OCI-LY1 (cell line): Measurements from ENCODE around the gene TINAGL1.

ENCODE experiments used
- CTCF ChIP-seq: fragments of 200-600 bp; sonication (generic), shearing (Covaris generic); IDR thresholded peaks from 2 replicates; pipeline ENCODE4 v1.5.1; 2017; ENCODE audit warnings: mild to moderate bottlenecking, antibody characterized with exemption, low read length, moderate library complexity, mixed read lengths
- EZH2 ChIP-seq: fragments of 200-600 bp; sonication (generic), shearing (Covaris generic); IDR thresholded peaks from 2 replicates; pipeline ENCODE4 v1.8.0; 2017; ENCODE audit warnings: borderline replicate concordance, mixed run types, mild to moderate bottlenecking, antibody characterized with exemption, low read length, moderate library complexity, mixed read lengths

DNA sequence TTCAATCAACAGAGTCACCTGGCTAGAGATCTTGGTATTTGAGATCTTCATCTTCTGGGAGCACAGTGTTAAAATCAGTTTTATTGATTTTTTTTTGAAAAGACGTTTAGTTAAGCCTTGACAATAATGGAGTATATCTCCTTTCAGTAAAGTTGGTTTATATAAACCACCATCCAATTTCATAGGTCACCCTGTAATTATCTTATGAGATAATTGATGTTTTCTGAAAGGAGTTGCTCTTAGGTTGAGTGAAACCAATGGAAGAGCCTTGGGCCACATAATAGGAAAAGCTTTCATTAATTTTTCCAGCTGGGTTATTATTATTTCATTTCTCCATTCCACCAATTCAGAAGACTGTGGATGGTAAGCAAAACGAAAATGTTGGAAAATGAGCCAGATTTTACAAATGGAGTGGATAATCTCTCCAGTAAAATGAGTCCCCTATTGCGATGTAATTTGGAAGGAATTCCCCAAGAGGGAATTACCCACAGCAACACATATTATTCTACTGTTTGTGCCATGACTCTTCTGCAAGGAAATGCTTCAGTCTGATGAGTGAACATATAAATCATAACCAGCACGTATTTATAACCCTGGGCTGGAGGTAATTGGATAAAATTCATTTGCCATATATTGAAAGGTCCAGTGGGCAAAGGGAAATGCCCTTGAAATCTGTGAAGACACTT, 46.2 kb upstream of the TINAGL1 start:
- TF ChIP-seq EZH2 (no peak), CTCF (no peak)
